Measurements from ENCODE around the gene PFN2.

The PFN2 gene, protein sequence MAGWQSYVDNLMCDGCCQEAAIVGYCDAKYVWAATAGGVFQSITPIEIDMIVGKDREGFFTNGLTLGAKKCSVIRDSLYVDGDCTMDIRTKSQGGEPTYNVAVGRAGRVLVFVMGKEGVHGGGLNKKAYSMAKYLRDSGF

GRCh38 chr3:149970716-149971402 is at the start of gene PFN2:
Gene PFN2, minus strand, starts transcription at chr3:149970895. Its CDS starts 39 bp downstream, at chr3:149970856.
- TF ChIP-seq, protein P1, sequence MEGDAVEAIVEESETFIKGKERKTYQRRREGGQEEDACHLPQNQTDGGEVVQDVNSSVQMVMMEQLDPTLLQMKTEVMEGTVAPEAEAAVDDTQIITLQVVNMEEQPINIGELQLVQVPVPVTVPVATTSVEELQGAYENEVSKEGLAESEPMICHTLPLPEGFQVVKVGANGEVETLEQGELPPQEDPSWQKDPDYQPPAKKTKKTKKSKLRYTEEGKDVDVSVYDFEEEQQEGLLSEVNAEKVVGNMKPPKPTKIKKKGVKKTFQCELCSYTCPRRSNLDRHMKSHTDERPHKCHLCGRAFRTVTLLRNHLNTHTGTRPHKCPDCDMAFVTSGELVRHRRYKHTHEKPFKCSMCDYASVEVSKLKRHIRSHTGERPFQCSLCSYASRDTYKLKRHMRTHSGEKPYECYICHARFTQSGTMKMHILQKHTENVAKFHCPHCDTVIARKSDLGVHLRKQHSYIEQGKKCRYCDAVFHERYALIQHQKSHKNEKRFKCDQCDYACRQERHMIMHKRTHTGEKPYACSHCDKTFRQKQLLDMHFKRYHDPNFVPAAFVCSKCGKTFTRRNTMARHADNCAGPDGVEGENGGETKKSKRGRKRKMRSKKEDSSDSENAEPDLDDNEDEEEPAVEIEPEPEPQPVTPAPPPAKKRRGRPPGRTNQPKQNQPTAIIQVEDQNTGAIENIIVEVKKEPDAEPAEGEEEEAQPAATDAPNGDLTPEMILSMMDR (IDR thresholded peaks at IDR 0.05; ENCODE audit: low read depth, low read length): no peak
- H3K36me3 ChIP-seq: peaks cover 24% of the 10 kb centered on the region
- H3K27ac ChIP-seq: peak within 1 kb of the TSS; percentile 98
- DNase-seq: peak; percentile 81
- H3K4me3 ChIP-seq (ENCODE audit: low read depth, low read length): peak within 1 kb of the TSS; percentile 97
- H3K9me3 ChIP-seq (ENCODE audit: severe bottlenecking): no peaks in the 10 kb centered on the region
- no peaks in the 10 kb centered on the region for H3K27me3 ChIP-seq (ENCODE audit: insufficient read depth, low read depth, severe bottlenecking)

- Histone ChIP-seq H3K9me3 (ENCODE audit: severe bottlenecking) (no peaks in the 10 kb centered on the region), H3K27ac (no peak overlapping the region), H3K36me3 (no peaks in the 10 kb centered on the region), H3K4me3 (ENCODE audit: low read depth, low read length) (no peak overlapping the region), H3K27me3 (ENCODE audit: insufficient read depth, low read depth, severe bottlenecking) (no peaks in the 10 kb centered on the region)
- TF ChIP-seq, protein P1 (IDR thresholded peaks at IDR 0.05; ENCODE audit: low read depth, low read length): no peak
- DNase-seq: no peak
Observed at GRCh38 chr3:150015901-150016300, 45.2 kb upstream of the PFN2 start.

- H3K9me3 ChIP-seq (ENCODE audit: severe bottlenecking): no peaks in the 10 kb centered on the region
- no peaks in the 10 kb centered on the region for H3K27me3 ChIP-seq (ENCODE audit: insufficient read depth, low read depth, severe bottlenecking)
- TF ChIP-seq, protein P1 (IDR thresholded peaks at IDR 0.05; ENCODE audit: low read depth, low read length): no peak
- no peak for DNase-seq
- no peak overlapping the region for H3K4me3 ChIP-seq (ENCODE audit: low read depth, low read length)
- H3K36me3 ChIP-seq: no peaks in the 10 kb centered on the region
- no peak overlapping the region for H3K27ac ChIP-seq
Observed at GRCh38 chr3:150014782-150015181, 44.1 kb upstream of the PFN2 start.

DNA sequence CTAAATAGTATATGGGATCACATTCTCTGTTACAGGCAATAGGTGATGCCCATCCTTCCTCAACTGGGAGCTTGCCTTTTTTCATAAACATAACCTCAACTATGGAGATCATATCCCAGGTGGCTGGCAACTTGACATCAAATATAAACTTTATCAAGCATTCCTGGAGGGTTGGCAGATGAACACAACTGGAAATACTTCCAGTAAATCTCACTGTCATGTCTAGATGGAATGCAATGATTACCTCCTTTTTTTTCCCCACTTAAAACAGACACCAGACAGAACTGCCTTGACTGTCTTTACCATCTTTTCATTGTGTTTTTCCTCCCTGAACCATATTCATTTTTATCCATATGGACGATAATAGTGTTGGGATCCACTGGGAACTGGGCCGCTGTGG is 43.1 kb upstream of the PFN2 start:
- H3K36me3 ChIP-seq: no peaks in the 10 kb centered on the region
- no peak for DNase-seq
- H3K4me3 ChIP-seq (ENCODE audit: low read depth, low read length): no peak overlapping the region
- no peak overlapping the region for H3K27ac ChIP-seq
- H3K9me3 ChIP-seq (ENCODE audit: severe bottlenecking): no peaks in the 10 kb centered on the region
- TF ChIP-seq, protein P1 (IDR thresholded peaks at IDR 0.05; ENCODE audit: low read depth, low read length): no peak
- no peaks in the 10 kb centered on the region for H3K27me3 ChIP-seq (ENCODE audit: insufficient read depth, low read depth, severe bottlenecking)

DNA sequence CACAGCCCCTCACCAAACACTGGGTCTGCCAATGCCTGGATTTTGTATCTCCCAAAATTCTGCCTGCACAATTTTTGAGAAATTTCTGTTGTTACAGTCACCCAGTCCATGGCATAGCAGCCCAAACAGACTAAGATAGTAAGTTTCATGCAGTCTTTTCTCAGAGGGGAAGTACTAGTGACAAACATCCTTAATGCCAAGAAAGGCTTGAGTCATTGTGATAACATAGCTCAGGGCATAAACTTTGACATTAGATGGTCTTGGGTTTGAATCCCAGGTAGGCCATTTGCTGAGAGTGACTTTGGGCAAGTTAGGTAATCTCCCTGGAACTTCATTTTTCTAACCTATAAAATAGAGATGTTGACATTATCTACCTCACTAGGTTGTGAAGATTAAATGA is 36.1 kb upstream of the PFN2 start:
- H3K27ac ChIP-seq: no peak overlapping the region
- H3K36me3 ChIP-seq: no peaks in the 10 kb centered on the region
- no peak for DNase-seq
- TF ChIP-seq, protein P1 (IDR thresholded peaks at IDR 0.05; ENCODE audit: low read depth, low read length): no peak
- no peaks in the 10 kb centered on the region for H3K9me3 ChIP-seq (ENCODE audit: severe bottlenecking)
- H3K4me3 ChIP-seq (ENCODE audit: low read depth, low read length): no peak overlapping the region
- H3K27me3 ChIP-seq (ENCODE audit: insufficient read depth, low read depth, severe bottlenecking): no peaks in the 10 kb centered on the region
